Keratinocyte (primary cell): ENCODE data around the gene PTPN13. TPM values are rescaled to one million over a fixed set of nuclear protein-coding genes. Genes with fewer than 3 reads are reported as not detected.
A peak's percentile ranks its signal among the peaks of the same experiment; 100 is the strongest.

Source experiments
- DNase-seq: peaks from one replicate; pipeline ENCODE4 v3.0.0-alpha.2; 2011; ENCODE audit warnings: low read depth, missing footprints, low spot score
- FAIRE-seq: peaks from 2 replicates; lab custom pipeline; 2011; peaks lifted over from hg19 to GRCh38; lab: Jason Lieb, UNC
- H2AFZ ChIP-seq: 2 replicates; pipeline ENCODE4 v1.6.0; 2012; ENCODE audit warnings: low read length, control low read depth, inconsistent platforms; ENCODE audit not compliant: control insufficient read depth
- H3K27ac ChIP-seq: 2 replicates; pipeline ENCODE4 v1.5.1; 2011; ENCODE audit warnings: low read length; ENCODE audit not compliant: control insufficient read depth, insufficient read depth
- H3K27me3 ChIP-seq: 3 replicates; pipeline ENCODE4 v1.6.0; 2011; ENCODE audit warnings: low read length; ENCODE audit not compliant: control insufficient read depth, insufficient read depth; ENCODE audit errors: extremely low read depth
- H3K36me3 ChIP-seq, 2 experiments: 2 replicates in 1 of 2; 3 replicates in 1 of 2; pipeline ENCODE4 v1.5.1; 2011; ENCODE audit warnings: low read length in 2 of 2, mild to moderate bottlenecking in 1 of 2; ENCODE audit not compliant: control insufficient read depth in 2 of 2, insufficient read depth in 2 of 2; ENCODE audit errors: extremely low read depth in 1 of 2
- H3K4me1 ChIP-seq: 3 replicates; pipeline ENCODE4 v1.5.1; 2011; ENCODE audit warnings: low read length; ENCODE audit not compliant: control insufficient read depth, insufficient read depth; ENCODE audit errors: extremely low read depth
- H3K4me2 ChIP-seq: 3 replicates; pipeline ENCODE4 v1.6.0; 2011; ENCODE audit warnings: low read depth, low read length; ENCODE audit not compliant: control insufficient read depth, insufficient read depth; ENCODE audit errors: extremely low read depth
- H3K4me3 ChIP-seq, 3 experiments: fragments of 200-600 bp in 1 of 3; sonication (generic) in 1 of 3; 2 replicates in 2 of 3; 3 replicates in 1 of 3; pipeline ENCODE4 v1.5.1; 2011 to 2016; ENCODE audit warnings: low read length in 3 of 3, mild to moderate bottlenecking in 3 of 3, control low read depth in 2 of 3, inconsistent platforms in 1 of 3, low read depth in 1 of 3, mixed read lengths in 1 of 3, mixed run types in 1 of 3, moderate library complexity in 1 of 3; ENCODE audit not compliant: control insufficient read depth in 2 of 3, insufficient read depth in 2 of 3; ENCODE audit errors: extremely low read depth in 1 of 3
- H3K79me2 ChIP-seq: 2 replicates; pipeline ENCODE4 v1.6.0; 2012; ENCODE audit warnings: low read length; ENCODE audit not compliant: control insufficient read depth, insufficient read depth
- H3K9ac ChIP-seq: 3 replicates; pipeline ENCODE4 v1.6.0; 2011; ENCODE audit warnings: low read length; ENCODE audit not compliant: control insufficient read depth, insufficient read depth; ENCODE audit errors: extremely low read depth
- H3K9me1 ChIP-seq: 3 replicates; pipeline ENCODE4 v1.6.0; 2011; ENCODE audit warnings: low read length; ENCODE audit not compliant: control insufficient read depth, insufficient read depth; ENCODE audit errors: extremely low read depth
- H3K9me3 ChIP-seq: 2 replicates; pipeline ENCODE4 v1.5.1; 2012; ENCODE audit warnings: low read depth, low read length; ENCODE audit not compliant: control insufficient read depth
- H4K20me1 ChIP-seq: 3 replicates; pipeline ENCODE4 v1.6.0; 2011; ENCODE audit warnings: low read length; ENCODE audit not compliant: control insufficient read depth, insufficient read depth; ENCODE audit errors: extremely low read depth
- EZH2 ChIP-seq: IDR thresholded peaks from one replicate; pipeline ENCODE4 v1.6.1; 2012; ENCODE audit warnings: inconsistent platforms, mild to moderate bottlenecking, low read length, moderate library complexity
- dilution Hi-C: fragments of 300-500 bp; cut with MboI; formaldehyde crosslinking; loops from one replicate; pipeline ENCODE4 v1.7.0; 2020; ENCODE audit warnings: low sequenced_read_pairs; ENCODE audit not compliant: extremely low pct_ligation_motif_present
- polyA plus RNA-seq, 5 experiments: library from polyadenylated mRNA; depleted of rRNA in 3 of 5; stranded (reverse) in 3 of 5; stranded (forward) in 1 of 5; unstranded in 1 of 5; fragments of >200 nt; gene quantifications; 1 replicate in 1 of 5; 2 replicates in 3 of 5; 3 replicates in 1 of 5; pipeline versions ENCODE4 v1.2.1 to v1.2.3, GENCODE V29; 2011 to 2012; ENCODE audit warnings: missing spikeins in 2 of 5, low read depth in 1 of 5, low replicate concordance in 1 of 5
- TF ChIP-seq, protein P1 (sequence below), 3 experiments: IDR thresholded peaks in 1 of 3; conservative IDR thresholded peaks in 1 of 3; optimal IDR thresholded peaks in 1 of 3; 2 replicates in 2 of 3; 3 replicates in 1 of 3; pipeline versions ENCODE3 to v1.5.1; 2011; ENCODE audit warnings: low read length in 3 of 3, mild to moderate bottlenecking in 3 of 3, moderate library complexity in 2 of 3, control low read depth in 1 of 3, inconsistent platforms in 1 of 3; ENCODE audit not compliant: insufficient read depth in 2 of 3; ENCODE audit errors: extremely low read depth in 1 of 3

The PTPN13 gene
- polyA plus RNA-seq, 1 donor (not counting 4 experiments of a cell fraction or from before 2014, with no cell fraction given) = 37.6 TPM

DNA sequence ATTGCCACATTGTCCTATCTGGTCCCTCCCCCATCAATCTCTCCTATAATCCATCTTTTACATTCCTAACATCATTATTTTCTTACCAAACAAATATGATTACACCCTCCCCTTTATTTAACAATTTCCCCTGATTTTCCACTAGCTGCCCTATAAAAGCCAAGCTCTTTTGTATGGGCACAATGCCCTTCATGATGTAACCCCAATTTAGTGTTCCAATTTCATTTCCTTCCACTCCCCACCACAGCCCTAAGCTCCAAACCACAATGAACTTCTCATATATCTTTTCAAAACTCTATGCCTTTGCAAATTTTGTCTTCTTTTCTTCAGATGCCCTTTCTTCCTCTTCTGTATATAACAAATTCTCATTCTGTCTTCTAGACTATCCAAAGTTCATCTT is 39.5 kb upstream of the PTPN13 start:
- H3K27ac ChIP-seq = no peak overlapping the region
- H3K79me2 ChIP-seq = no peaks in the 10 kb centered on the region
- peaks cover 46% of the 10 kb centered on the region for H3K4me1 ChIP-seq
- H2AFZ ChIP-seq = no peak overlapping the region
- H3K9me3 ChIP-seq = no peaks in the 10 kb centered on the region
- no peaks in the 10 kb centered on the region for H4K20me1 ChIP-seq
- dilution Hi-C loops = no loop called here
- H3K36me3 ChIP-seq = no peaks in the 10 kb centered on the region
- TF ChIP-seq EZH2 = no peak
- TF ChIP-seq, protein P1, sequence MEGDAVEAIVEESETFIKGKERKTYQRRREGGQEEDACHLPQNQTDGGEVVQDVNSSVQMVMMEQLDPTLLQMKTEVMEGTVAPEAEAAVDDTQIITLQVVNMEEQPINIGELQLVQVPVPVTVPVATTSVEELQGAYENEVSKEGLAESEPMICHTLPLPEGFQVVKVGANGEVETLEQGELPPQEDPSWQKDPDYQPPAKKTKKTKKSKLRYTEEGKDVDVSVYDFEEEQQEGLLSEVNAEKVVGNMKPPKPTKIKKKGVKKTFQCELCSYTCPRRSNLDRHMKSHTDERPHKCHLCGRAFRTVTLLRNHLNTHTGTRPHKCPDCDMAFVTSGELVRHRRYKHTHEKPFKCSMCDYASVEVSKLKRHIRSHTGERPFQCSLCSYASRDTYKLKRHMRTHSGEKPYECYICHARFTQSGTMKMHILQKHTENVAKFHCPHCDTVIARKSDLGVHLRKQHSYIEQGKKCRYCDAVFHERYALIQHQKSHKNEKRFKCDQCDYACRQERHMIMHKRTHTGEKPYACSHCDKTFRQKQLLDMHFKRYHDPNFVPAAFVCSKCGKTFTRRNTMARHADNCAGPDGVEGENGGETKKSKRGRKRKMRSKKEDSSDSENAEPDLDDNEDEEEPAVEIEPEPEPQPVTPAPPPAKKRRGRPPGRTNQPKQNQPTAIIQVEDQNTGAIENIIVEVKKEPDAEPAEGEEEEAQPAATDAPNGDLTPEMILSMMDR (optimal IDR thresholded peaks at IDR 0.05 in 1 of 3, IDR thresholded peaks at IDR 0.05 in 1 of 3, conservative IDR thresholded peaks at IDR 0.05 in 1 of 3; ENCODE audit: extremely low read depth in 1 of 3, insufficient read depth in 2 of 3, low read length in 3 of 3) = no peak
- FAIRE-seq (no peak), DNase-seq (no peak)
- no peaks in the 10 kb centered on the region for H3K9me1 ChIP-seq
- no peak overlapping the region for H3K4me3 ChIP-seq
- no peak overlapping the region for H3K9ac ChIP-seq
- H3K27me3 ChIP-seq = no peaks in the 10 kb centered on the region
- H3K4me2 ChIP-seq = no peak overlapping the region

DNA sequence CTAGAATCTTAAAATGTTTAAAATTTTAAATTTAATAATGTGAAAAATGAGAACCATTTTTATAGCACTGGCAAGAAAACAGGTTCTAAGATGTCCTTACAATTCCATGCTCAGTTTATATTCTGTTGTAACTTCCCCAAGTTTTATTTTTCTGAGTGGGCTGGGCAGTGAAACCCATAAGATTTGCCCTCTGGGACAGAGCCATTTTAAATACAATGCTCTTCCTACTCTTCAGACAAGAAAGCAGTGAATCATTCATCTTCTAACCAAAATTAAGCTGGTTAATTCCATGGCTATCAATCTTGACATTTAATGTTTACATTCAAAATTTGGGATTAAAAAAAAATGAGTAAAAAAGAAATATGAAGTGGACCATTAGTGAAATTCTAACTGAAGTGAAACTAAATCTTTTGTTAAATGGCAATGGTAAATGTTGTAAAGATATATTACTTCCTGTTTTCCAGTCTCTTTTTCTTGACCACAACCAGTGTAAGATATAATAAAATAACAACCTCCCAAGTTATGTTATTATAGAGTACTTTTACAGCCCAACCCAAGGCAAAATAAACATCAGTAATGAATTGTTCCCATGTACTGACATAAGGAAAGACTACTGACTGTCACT is 37.2 kb upstream of the PTPN13 start:
- FAIRE-seq = no peak
- no peak overlapping the region for H3K9ac ChIP-seq
- peak overlapping the region; percentile 83 for H3K27ac ChIP-seq
- H3K27me3 ChIP-seq = no peaks in the 10 kb centered on the region
- no peaks in the 10 kb centered on the region for H4K20me1 ChIP-seq
- no peak for DNase-seq
- no peak overlapping the region for H2AFZ ChIP-seq
- TF ChIP-seq, protein P1 (optimal IDR thresholded peaks at IDR 0.05 in 1 of 3, IDR thresholded peaks at IDR 0.05 in 1 of 3, conservative IDR thresholded peaks at IDR 0.05 in 1 of 3; ENCODE audit: extremely low read depth in 1 of 3, insufficient read depth in 2 of 3, low read length in 3 of 3) = no peak
- no peak for TF ChIP-seq EZH2
- no peak overlapping the region for H3K4me3 ChIP-seq
- peaks cover 38% of the 10 kb centered on the region for H3K4me1 ChIP-seq
- H3K36me3 ChIP-seq = no peaks in the 10 kb centered on the region
- H3K9me3 ChIP-seq = no peaks in the 10 kb centered on the region
- dilution Hi-C loops = no loop called here
- H3K79me2 ChIP-seq = no peaks in the 10 kb centered on the region
- H3K4me2 ChIP-seq = peak overlapping the region; percentile 46
- H3K9me1 ChIP-seq = no peaks in the 10 kb centered on the region
